Naive thymus-derived CD4-positive, alpha-beta T cell (primary cell): Measurements from ENCODE around the gene ALDH3B2. TPM values are rescaled to one million over a fixed set of nuclear protein-coding genes. Genes with fewer than 3 reads are reported as not detected.
"Not testable (repeated sequence)": the region's sequence is repeated elsewhere in the genome, so short reads cannot be mapped to it uniquely, and the experiment has no call there.

Source experiments
- ATAC-seq: fragments of 150-1000 bp; cut with Tn5 transposase; 2 replicates; pipeline ENCODE4 v1.10.0; 2021; ENCODE audit warnings: mild to moderate bottlenecking, moderate library complexity
- CTCF ChIA-PET: fragments of 350-600 bp; sonication (Branson Sonifier 250); formaldehyde crosslinking; loops from one replicate; lab custom pipeline; 2021; ENCODE audit warnings: antibody characterized with exemption; lab: Charles Lee
- POLR2A ChIA-PET: fragments of 350-600 bp; sonication (Branson Sonifier 250); formaldehyde crosslinking; loops from one replicate; lab custom pipeline; 2021; ENCODE audit warnings: antibody characterized with exemption, inconsistent platforms; lab: Charles Lee
- DNase-seq, 9 donors: peaks; one replicate each; pipeline versions ENCODE4 v3.0.0 to v3.0.0-alpha.2; 2020 to 2022; ENCODE audit warnings: mixed read lengths in 1 of 9
- H3K27ac ChIP-seq: one replicate; pipeline ENCODE4 v1.7.0; 2013; ENCODE audit warnings: mild to moderate bottlenecking, low read depth, low read length, moderate library complexity
- H3K27me3 ChIP-seq, 2 donors: one replicate each; pipeline ENCODE4 v1.7.0; 2013; ENCODE audit warnings: low read length in 2 of 2, mild to moderate bottlenecking in 2 of 2, moderate library complexity in 2 of 2; ENCODE audit not compliant: control insufficient read depth in 2 of 2, insufficient read depth in 2 of 2
- H3K36me3 ChIP-seq, 3 experiments: 1 replicate in 2 of 3; 2 replicates in 1 of 3; pipeline ENCODE4 v1.7.0; 2013; ENCODE audit warnings: low read length in 3 of 3, mild to moderate bottlenecking in 3 of 3, moderate library complexity in 1 of 3; ENCODE audit not compliant: insufficient read depth in 3 of 3, control insufficient read depth in 2 of 3
- H3K4me1 ChIP-seq, 2 donors: one replicate each; pipeline ENCODE4 v1.7.0; 2013; ENCODE audit warnings: low read length in 2 of 2, mild to moderate bottlenecking in 2 of 2, moderate library complexity in 1 of 2; ENCODE audit not compliant: control insufficient read depth in 2 of 2, insufficient read depth in 2 of 2
- H3K4me3 ChIP-seq: 2 replicates; pipeline ENCODE4 v1.7.0; 2013; ENCODE audit warnings: mild to moderate bottlenecking, low read length
- H3K9me3 ChIP-seq, 3 experiments: 1 replicate in 2 of 3; 2 replicates in 1 of 3; pipeline ENCODE4 v1.7.0; 2013; ENCODE audit warnings: low read length in 3 of 3; ENCODE audit not compliant: control insufficient read depth in 2 of 3
- H3K27ac Mint-ChIP-seq, 9 donors: one replicate each; pipeline ENCODE4 v1.8.0; 2020 to 2022; ENCODE audit warnings: mixed read lengths in 9 of 9, mild to moderate bottlenecking in 8 of 9, moderate library complexity in 5 of 9, inconsistent platforms in 2 of 9
- H3K27me3 Mint-ChIP-seq, 5 donors: one replicate each; pipeline ENCODE4 v1.8.0; 2021 to 2022; ENCODE audit warnings: mixed read lengths in 5 of 5, mild to moderate bottlenecking in 1 of 5
- H3K36me3 Mint-ChIP-seq, 5 donors: one replicate each; pipeline ENCODE4 v1.8.0; 2020 to 2022; ENCODE audit warnings: mixed read lengths in 5 of 5, mild to moderate bottlenecking in 3 of 5, inconsistent platforms in 1 of 5
- H3K4me1 Mint-ChIP-seq, 7 donors: one replicate each; pipeline ENCODE4 v1.8.0; 2020 to 2022; ENCODE audit warnings: mixed read lengths in 7 of 7, mild to moderate bottlenecking in 3 of 7, inconsistent platforms in 1 of 7
- H3K4me3 Mint-ChIP-seq, 10 donors: one replicate each; pipeline ENCODE4 v1.8.0; 2020 to 2022; ENCODE audit warnings: mild to moderate bottlenecking in 10 of 10, mixed read lengths in 10 of 10, moderate library complexity in 6 of 10, inconsistent platforms in 2 of 10
- H3K9me3 Mint-ChIP-seq, 11 donors: one replicate each; pipeline ENCODE4 v1.8.0; 2020 to 2022; ENCODE audit warnings: mixed read lengths in 11 of 11, mild to moderate bottlenecking in 4 of 11, inconsistent platforms in 1 of 11, moderate library complexity in 1 of 11
- intact Hi-C, 2 donors: fragments of 100-400 bp; cut with micrococcal nuclease; formaldehyde crosslinking; loops; one replicate each; pipeline ENCODE4 v1.15.1; 2023
- polyA plus RNA-seq, 2 donors: library from polyadenylated mRNA; unstranded; fragments of 300-500 nt; fragmentation: Illumina TruSeq; gene quantifications; one replicate each; pipeline ENCODE4 v1.2.3, GENCODE V29; 2021
- total RNA-seq, 6 experiments: library from RNA in 5 of 6; stranded (reverse) in 5 of 6; gene quantifications; 1 replicate in 5 of 6; 2 replicates in 1 of 6; pipeline ENCODE4 v1.2.3 and lab custom pipeline; 2021 to 2026

The ALDH3B2 gene
- total and polyA plus RNA-seq, 7 experiments from 2014 or later = not detected

DNA sequence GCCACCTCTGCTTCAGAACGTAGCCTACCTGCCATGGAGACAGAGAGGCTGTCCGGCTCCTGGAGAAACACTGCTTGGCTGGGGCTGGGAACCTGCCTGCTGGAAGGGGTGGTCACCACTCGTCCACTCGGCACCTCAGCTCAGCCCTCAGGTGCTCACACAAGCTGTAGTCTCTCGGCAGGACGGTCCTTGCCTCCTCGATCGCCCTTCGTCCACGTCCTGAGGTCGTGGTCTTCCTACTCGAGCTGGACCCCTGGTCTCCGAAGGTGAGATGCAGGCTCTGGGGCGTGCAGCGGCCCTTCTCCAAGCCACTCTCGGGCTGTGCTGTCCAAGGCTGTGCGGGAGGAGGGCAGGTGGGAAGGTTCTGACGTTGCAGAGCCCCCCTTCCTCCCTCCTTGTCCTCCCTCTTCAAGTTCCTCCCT is 35.0 kb downstream of the ALDH3B2 start, which contains the start of gene TBX10:
TSS of gene TBX10 (minus strand) at position 326 of the 422 bp plus-strand sequence. CDS start at position 35, 291 bp downstream.
- no peaks in the 10 kb centered on the region for H3K36me3 ChIP-seq
- H3K36me3 Mint-ChIP-seq = no peaks in the 10 kb centered on the region
- H3K4me3 Mint-ChIP-seq = no peak within 1 kb of the TSS
- ATAC-seq (no peak), DNase-seq (no peak)
- CTCF ChIA-PET = no interaction called here
- peaks cover 0 to 3% (median 0%) of the 10 kb centered on the region in 7 donors for H3K4me1 Mint-ChIP-seq
- no peaks in the 10 kb centered on the region for H3K9me3 ChIP-seq
- POLR2A ChIA-PET = interaction anchor here (1.5 kb wide), 1 partner anchor 9 kb away, joined by 3 read pairs; the partner anchor contains the start of gene NUDT8
- no peaks in the 10 kb centered on the region for H3K4me1 ChIP-seq
- intact Hi-C loops = no loop called here
- peaks cover 0 to 3% (median 0%) of the 10 kb centered on the region in 11 donors for H3K9me3 Mint-ChIP-seq
- no peaks in the 10 kb centered on the region for H3K27me3 Mint-ChIP-seq
- no peak within 1 kb of the TSS for H3K27ac ChIP-seq
- no peaks in the 10 kb centered on the region for H3K27me3 ChIP-seq
- H3K4me3 ChIP-seq = no peak within 1 kb of the TSS
- no peak within 1 kb of the TSS for H3K27ac Mint-ChIP-seq

GRCh38 chr11:67638535-67639437 is 35.6 kb downstream of the ALDH3B2 start:
- no peak overlapping the region for H3K4me3 ChIP-seq
- no peak for ATAC-seq
- no peaks in the 10 kb centered on the region for H3K9me3 Mint-ChIP-seq
- no peak overlapping the region for H3K27ac ChIP-seq
- CTCF ChIA-PET = no interaction called here
- H3K36me3 ChIP-seq = no peaks in the 10 kb centered on the region
- H3K27me3 ChIP-seq = no peaks in the 10 kb centered on the region
- H3K4me1 Mint-ChIP-seq = peaks cover 0 to 3% (median 0%) of the 10 kb centered on the region in 7 donors
- POLR2A ChIA-PET = interaction anchor here (1.1 to 1.5 kb wide), 2 partner anchors 9 to 10 kb away, joined by 3 read pairs; partner anchors contain the start of gene NUDT8
- no peak overlapping the region for H3K4me3 Mint-ChIP-seq
- H3K27ac Mint-ChIP-seq = no peak overlapping the region
- intact Hi-C loops = no loop called here
- no peaks in the 10 kb centered on the region for H3K36me3 Mint-ChIP-seq
- no peak for DNase-seq
- no peaks in the 10 kb centered on the region for H3K27me3 Mint-ChIP-seq
- no peaks in the 10 kb centered on the region for H3K9me3 ChIP-seq
- H3K4me1 ChIP-seq = no peaks in the 10 kb centered on the region

DNA sequence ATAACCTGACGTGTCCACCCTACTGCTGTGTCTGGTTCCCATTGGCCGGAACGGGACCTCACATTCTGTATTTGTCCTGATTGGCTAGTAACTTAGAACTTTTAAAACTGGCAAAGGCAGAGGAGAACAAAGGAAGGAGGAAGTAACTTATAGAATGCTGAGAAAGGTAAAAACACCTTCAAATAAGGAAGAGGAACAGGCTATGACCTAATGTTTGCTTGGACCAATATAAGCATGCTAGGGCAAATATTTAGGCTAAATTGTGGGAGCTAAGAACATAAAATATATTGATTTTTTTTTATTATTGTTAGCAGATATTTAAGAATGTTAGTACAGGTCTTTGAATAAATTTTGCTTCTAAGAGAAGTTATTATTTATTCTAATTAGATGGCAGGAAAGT is 37.0 kb downstream of the ALDH3B2 start:
- DNase-seq, H3K36me3 ChIP-seq, H3K4me3 ChIP-seq, H3K4me1 Mint-ChIP-seq, ATAC-seq, H3K27ac Mint-ChIP-seq, H3K27me3 ChIP-seq, H3K9me3 Mint-ChIP-seq, intact Hi-C loops, H3K36me3 Mint-ChIP-seq, H3K27me3 Mint-ChIP-seq, H3K27ac ChIP-seq, H3K4me1 ChIP-seq, H3K4me3 Mint-ChIP-seq, H3K9me3 ChIP-seq: not testable (repeated sequence)
- ChIA-PET POLR2A (interaction anchor here (0.7 kb wide), 1 partner anchor 8 kb away, joined by 5 read pairs; no protein-coding TSS in a partner anchor), CTCF (interaction anchor here (1.0 kb wide), 1 partner anchor 65 kb away, joined by 3 read pairs; no protein-coding TSS in a partner anchor)

DNA sequence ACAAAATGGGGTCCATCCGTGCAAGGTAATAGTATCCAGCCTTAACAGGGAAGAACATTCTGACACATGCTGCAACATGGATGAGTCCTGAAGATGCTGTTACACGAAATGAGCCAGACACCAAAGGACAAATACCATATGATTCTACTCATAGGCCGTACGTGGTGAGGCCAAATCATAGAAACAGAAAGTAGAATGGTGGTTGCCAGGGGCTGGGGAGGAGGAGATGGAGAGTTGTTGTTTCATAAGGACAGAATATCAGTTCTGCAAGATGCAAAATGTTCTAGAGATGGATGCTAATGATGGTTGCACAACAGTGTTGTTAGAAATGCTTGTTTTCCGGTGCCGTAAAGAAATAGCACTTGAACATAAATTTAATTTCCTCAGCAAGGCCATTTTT is 37.5 kb downstream of the ALDH3B2 start:
- no peak overlapping the region for H3K27ac ChIP-seq
- DNase-seq (no peak), ATAC-seq (no peak)
- H3K9me3 Mint-ChIP-seq = no peaks in the 10 kb centered on the region
- H3K27ac Mint-ChIP-seq = no peak overlapping the region
- no peaks in the 10 kb centered on the region for H3K36me3 Mint-ChIP-seq
- H3K4me3 ChIP-seq = no peak overlapping the region
- H3K4me3 Mint-ChIP-seq = no peak overlapping the region
- H3K4me1 ChIP-seq = no peaks in the 10 kb centered on the region
- no peaks in the 10 kb centered on the region for H3K27me3 ChIP-seq
- H3K27me3 Mint-ChIP-seq = no peaks in the 10 kb centered on the region
- no peaks in the 10 kb centered on the region for H3K9me3 ChIP-seq
- ChIA-PET CTCF (interaction anchor here (1.0 kb wide), 1 partner anchor 65 kb away, joined by 3 read pairs; no protein-coding TSS in a partner anchor), POLR2A (no interaction called here)
- peaks cover 0 to 3% (median 0%) of the 10 kb centered on the region in 7 donors for H3K4me1 Mint-ChIP-seq
- no peaks in the 10 kb centered on the region for H3K36me3 ChIP-seq
- intact Hi-C loops = no loop called here

DNA sequence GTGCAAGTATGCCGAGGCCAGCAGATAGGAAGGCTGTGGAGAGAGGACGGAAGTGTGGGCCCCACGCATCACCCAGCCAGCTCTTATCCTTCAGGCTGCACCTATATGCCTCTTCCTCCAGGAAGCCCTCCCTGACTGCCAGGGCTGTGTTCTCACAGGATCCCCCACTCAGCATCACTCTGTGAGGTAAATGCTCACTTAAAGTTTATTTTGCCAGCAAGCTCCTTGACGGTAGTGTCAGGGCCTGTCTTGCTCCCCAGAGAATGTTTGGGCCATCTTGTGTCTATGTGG is 39.2 kb downstream of the ALDH3B2 start:
- Mint-ChIP-seq H3K9me3 (no peaks in the 10 kb centered on the region), H3K27ac (no peak overlapping the region), H3K4me3 (no peak overlapping the region), H3K4me1 (peaks cover 4 to 10% (median 6%) of the 10 kb centered on the region in 7 donors), H3K36me3 (no peaks in the 10 kb centered on the region), H3K27me3 (no peaks in the 10 kb centered on the region)
- no peaks in the 10 kb centered on the region for H3K27me3 ChIP-seq
- peaks cover 5 to 9% of the 10 kb centered on the region in 2 donors for H3K4me1 ChIP-seq
- intact Hi-C loops = no loop called here
- ATAC-seq = no peak
- no peaks in the 10 kb centered on the region for H3K9me3 ChIP-seq
- no peaks in the 10 kb centered on the region for H3K36me3 ChIP-seq
- no peak overlapping the region for H3K4me3 ChIP-seq
- no peak overlapping the region for H3K27ac ChIP-seq
- ChIA-PET POLR2A (interaction anchor here (1.0 kb wide), 1 partner anchor 21 kb away, joined by 3 read pairs; no protein-coding TSS in a partner anchor), CTCF (no interaction called here)
- no peak for DNase-seq

GRCh38 chr11:67634366-67635230 is 39.8 kb downstream of the ALDH3B2 start:
- no peaks in the 10 kb centered on the region for H3K27me3 ChIP-seq
- CTCF ChIA-PET = no interaction called here
- Mint-ChIP-seq H3K4me1 (peaks cover 4 to 10% (median 6%) of the 10 kb centered on the region in 7 donors), H3K4me3 (no peak overlapping the region), H3K27me3 (no peaks in the 10 kb centered on the region), H3K36me3 (no peaks in the 10 kb centered on the region), H3K9me3 (no peaks in the 10 kb centered on the region), H3K27ac (no peak overlapping the region)
- intact Hi-C loops = loop anchor here in 1 of 2 donors (5.0 kb wide), 1 partner anchor 232 kb away; the partner anchor contains the start of genes PPP1CA and TBC1D10C
- H3K9me3 ChIP-seq = no peaks in the 10 kb centered on the region
- peaks cover 5 to 9% of the 10 kb centered on the region in 2 donors for H3K4me1 ChIP-seq
- POLR2A ChIA-PET = interaction anchor here (1.0 kb wide), 1 partner anchor 20 kb away, joined by 3 read pairs; no protein-coding TSS in a partner anchor
- DNase-seq (no peak), ATAC-seq (no peak)
- no peak overlapping the region for H3K27ac ChIP-seq
- no peak overlapping the region for H3K4me3 ChIP-seq
- H3K36me3 ChIP-seq = no peaks in the 10 kb centered on the region
